Prostate gland (tissue), 2 donors: ENCODE measurements around the gene MTIF2. TPM values are rescaled to one million over a fixed set of nuclear protein-coding genes. Genes with fewer than 3 reads are reported as not detected.
"Not testable (repeated sequence)": the region's sequence is repeated elsewhere in the genome, so short reads cannot be mapped to it uniquely, and the experiment has no call there.

Source experiments
- DNase-seq: peaks from one replicate; pipeline ENCODE4 v3.0.0-alpha.2; 2019; ENCODE audit warnings: low spot score
- H3K27ac ChIP-seq, 2 donors: fragments of 200-600 bp; sonication (generic); 2 replicates each; pipeline ENCODE4 v1.5.1; 2017 to 2019
- H3K27me3 ChIP-seq: fragments of 200-600 bp; sonication (generic); replicated peaks from 2 replicates; pipeline ENCODE4 v1.5.1; 2019; ENCODE audit not compliant: insufficient read depth
- H3K36me3 ChIP-seq, 2 donors: fragments of 200-600 bp; sonication (generic); 1 replicate in 1 of 2; 2 replicates in 1 of 2; pipeline versions ENCODE4 v1.5.1 to v1.8.1; 2017 to 2019
- H3K4me1 ChIP-seq: fragments of 200-600 bp; sonication (generic); replicated peaks from 2 replicates; pipeline ENCODE4 v1.5.1; 2019
- H3K4me3 ChIP-seq, 2 donors: fragments of 200-600 bp; sonication (generic); 2 replicates each; pipeline ENCODE4 v1.5.1; 2017 to 2019
- H3K9me3 ChIP-seq: fragments of 200-600 bp; sonication (generic); 2 replicates; pipeline ENCODE4 v1.5.1; 2017
- CTCF ChIP-seq, 4 experiments: fragments of 200-600 bp in 2 of 4; fragments of 450-650 bp in 2 of 4; sonication (generic) in 2 of 4; IDR thresholded peaks; 1 replicate in 3 of 4; 2 replicates in 1 of 4; pipeline ENCODE4 v1.5.1; 2016 to 2019; ENCODE audit warnings: antibody characterized with exemption in 4 of 4, mild to moderate bottlenecking in 2 of 4, moderate library complexity in 2 of 4
- POLR2A ChIP-seq: fragments of 450-650 bp; IDR thresholded peaks from one replicate; pipeline ENCODE4 v1.6.1; 2016; ENCODE audit warnings: antibody characterized with exemption, mild to moderate bottlenecking
- POLR2AphosphoS5 ChIP-seq: sonication (generic); formaldehyde crosslinking; IDR thresholded peaks from one replicate; pipeline ENCODE4 v1.6.1; 2017; ENCODE audit warnings: antibody characterized with exemption
- WGBS: methylation state at CpG from one replicate; pipeline ENCODE4 v1.1.5; 2018; 5-methylcytosine and 5-hydroxymethylcytosine counted together
- intact Hi-C: fragments of 100-400 bp; cut with DNase I; formaldehyde crosslinking; loops from one replicate; pipeline ENCODE4 v1.14.2; 2022
- total RNA-seq, 2 donors: library from RNA; depleted of rRNA; stranded (reverse); fragments of >200 nt; gene quantifications; one replicate each; pipeline ENCODE4 v1.1.0, GENCODE V29; 2016

Gene MTIF2
- total RNA-seq, 2 donors from 2014 or later = 23.9 to 25.7 TPM

- intact Hi-C loops = no loop called here
- peaks cover 0 to 3% of the 10 kb centered on the region in 2 donors for H3K36me3 ChIP-seq
- WGBS = 77% methylated on average over 5 of the region's 5 CpGs
Observed at GRCh38 chr2:55247025-55247424, 22.0 kb downstream of the MTIF2 start.

GRCh38 chr2:55245411-55245810 lies 23.6 kb downstream of the MTIF2 start:
- H3K4me1 ChIP-seq = no peaks in the 10 kb centered on the region
- no peak for DNase-seq
- 90% methylated on average over 5 of the region's 5 CpGs for WGBS
- no peak for TF ChIP-seq POLR2A
- no peak for TF ChIP-seq POLR2AphosphoS5
- TF ChIP-seq CTCF (IDR thresholded peaks at IDR 0.05) = no peak
- no peak overlapping the region for H3K27ac ChIP-seq
- peaks cover 0 to 3% of the 10 kb centered on the region in 2 donors for H3K36me3 ChIP-seq
- H3K27me3 ChIP-seq = no peaks in the 10 kb centered on the region
- intact Hi-C loops = no loop called here
- no peaks in the 10 kb centered on the region for H3K9me3 ChIP-seq
- H3K4me3 ChIP-seq = no peak overlapping the region

More at GRCh38 chr2:55247025-55247424, 22.0 kb downstream of the MTIF2 start:
- H3K9me3 ChIP-seq = no peaks in the 10 kb centered on the region
- no peaks in the 10 kb centered on the region for H3K4me1 ChIP-seq
- TF ChIP-seq POLR2A = no peak
- TF ChIP-seq POLR2AphosphoS5 = no peak
- no peak for TF ChIP-seq CTCF (IDR thresholded peaks at IDR 0.05)
- DNase-seq = no peak
- no peaks in the 10 kb centered on the region for H3K27me3 ChIP-seq
- no peak overlapping the region for H3K4me3 ChIP-seq
- no peak overlapping the region for H3K27ac ChIP-seq

- Histone ChIP-seq H3K36me3 (no peaks in the 10 kb centered on the region), H3K4me3 (no peak overlapping the region), H3K4me1 (no peaks in the 10 kb centered on the region), H3K27me3 (no peaks in the 10 kb centered on the region), H3K27ac (no peak overlapping the region), H3K9me3 (no peaks in the 10 kb centered on the region)
- DNase-seq = no peak
- intact Hi-C loops = no loop called here
- no peak for TF ChIP-seq POLR2A
- no peak for TF ChIP-seq CTCF (IDR thresholded peaks at IDR 0.05)
- no peak for TF ChIP-seq POLR2AphosphoS5
- WGBS = 72% methylated on average over 1 of the region's 1 CpG
Observed at GRCh38 chr2:55242617-55243016, 26.4 kb downstream of the MTIF2 start.

GRCh38 chr2:55241582-55241981 lies 27.4 kb downstream of the MTIF2 start:
- DNase-seq, H3K4me3 ChIP-seq, H3K4me1 ChIP-seq, H3K9me3 ChIP-seq, H3K27me3 ChIP-seq, H3K36me3 ChIP-seq, intact Hi-C loops, H3K27ac ChIP-seq: not testable (repeated sequence)
- 90% methylated on average over 8 of the region's 8 CpGs for WGBS

GRCh38 chr2:55239656-55240222 lies 29.3 kb downstream of the MTIF2 start:
- Histone ChIP-seq H3K27ac (no peak overlapping the region), H3K27me3 (no peaks in the 10 kb centered on the region), H3K36me3 (peaks cover 0 to 9% of the 10 kb centered on the region in 2 donors), H3K4me3 (no peak overlapping the region), H3K9me3 (no peaks in the 10 kb centered on the region), H3K4me1 (no peaks in the 10 kb centered on the region)
- no peak for TF ChIP-seq POLR2A
- peak; percentile 62 for TF ChIP-seq POLR2AphosphoS5
- 47% methylated on average over 4 of the region's 4 CpGs for WGBS
- no peak for DNase-seq
- intact Hi-C loops = no loop called here

- Histone ChIP-seq H3K4me1 (peaks cover 12% of the 10 kb centered on the region), H3K27me3 (no peaks in the 10 kb centered on the region), H3K9me3 (no peaks in the 10 kb centered on the region), H3K4me3 (no peak overlapping the region), H3K27ac (no peak overlapping the region), H3K36me3 (peaks cover 6 to 9% of the 10 kb centered on the region in 2 donors)
- WGBS = 83% methylated on average over 2 of the region's 2 CpGs
- no peak for DNase-seq
- TF ChIP-seq POLR2A (no peak), POLR2AphosphoS5 (no peak), CTCF (IDR thresholded peaks at IDR 0.05) (no peak)
- intact Hi-C loops = no loop called here
Observed at GRCh38 chr2:55236992-55237543, 32.0 kb downstream of the MTIF2 start.
